ENCODE data around the gene TAF9B.

DNA sequence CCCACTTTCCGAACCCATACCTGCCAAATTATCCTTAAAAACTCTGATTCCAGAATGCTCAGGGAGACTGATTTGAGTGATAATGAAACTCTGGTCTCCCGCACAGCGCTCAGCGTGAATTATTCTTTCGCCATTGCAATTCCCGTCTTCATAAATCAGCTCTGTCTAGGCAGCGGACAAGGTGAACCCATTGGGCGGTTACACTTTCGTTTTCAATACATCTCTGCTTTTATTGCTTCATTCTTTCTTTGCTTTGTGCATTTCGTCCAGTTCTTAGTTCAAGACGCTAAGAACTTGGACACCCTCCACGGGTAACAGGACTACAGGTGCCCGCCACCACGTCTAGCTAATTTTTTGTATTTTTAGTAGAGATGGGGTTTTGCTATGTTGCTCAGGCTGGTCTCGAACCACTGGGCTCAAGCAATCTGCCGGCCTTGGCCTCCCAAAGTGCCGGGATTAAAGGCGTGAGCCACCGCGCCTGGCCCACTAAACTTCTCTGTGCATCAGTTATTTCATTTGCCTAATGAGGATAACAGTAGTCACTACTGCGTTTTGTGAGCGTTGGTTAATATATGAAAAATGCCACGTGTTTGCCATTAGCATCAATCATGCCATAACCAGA is 36.3 kb downstream of the TAF9B start:
- TF ChIP-seq EZH2phosphoT487 (IDR thresholded peaks at IDR 0.05; ENCODE audit: borderline replicate concordance, low read length): no peak
- TF ChIP-seq, protein P1, sequence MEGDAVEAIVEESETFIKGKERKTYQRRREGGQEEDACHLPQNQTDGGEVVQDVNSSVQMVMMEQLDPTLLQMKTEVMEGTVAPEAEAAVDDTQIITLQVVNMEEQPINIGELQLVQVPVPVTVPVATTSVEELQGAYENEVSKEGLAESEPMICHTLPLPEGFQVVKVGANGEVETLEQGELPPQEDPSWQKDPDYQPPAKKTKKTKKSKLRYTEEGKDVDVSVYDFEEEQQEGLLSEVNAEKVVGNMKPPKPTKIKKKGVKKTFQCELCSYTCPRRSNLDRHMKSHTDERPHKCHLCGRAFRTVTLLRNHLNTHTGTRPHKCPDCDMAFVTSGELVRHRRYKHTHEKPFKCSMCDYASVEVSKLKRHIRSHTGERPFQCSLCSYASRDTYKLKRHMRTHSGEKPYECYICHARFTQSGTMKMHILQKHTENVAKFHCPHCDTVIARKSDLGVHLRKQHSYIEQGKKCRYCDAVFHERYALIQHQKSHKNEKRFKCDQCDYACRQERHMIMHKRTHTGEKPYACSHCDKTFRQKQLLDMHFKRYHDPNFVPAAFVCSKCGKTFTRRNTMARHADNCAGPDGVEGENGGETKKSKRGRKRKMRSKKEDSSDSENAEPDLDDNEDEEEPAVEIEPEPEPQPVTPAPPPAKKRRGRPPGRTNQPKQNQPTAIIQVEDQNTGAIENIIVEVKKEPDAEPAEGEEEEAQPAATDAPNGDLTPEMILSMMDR (IDR thresholded peaks at IDR 0.05; ENCODE audit: low read depth, low read length, poor library complexity, severe bottlenecking): no peak
